Trophoblast cell (in vitro differentiated cells and primary cell): ENCODE data around the gene C6orf62.
"Not testable (repeated sequence)": the region's sequence is repeated elsewhere in the genome, so short reads cannot be mapped to it uniquely, and the experiment has no call there.

Experiments
- DNase-seq, 2 donors: peaks; one replicate each; pipeline ENCODE4 v3.0.0-alpha.2; 2016
- H2AFZ ChIP-seq: 2 replicates; pipeline ENCODE4 v1.6.1; 2013; ENCODE audit warnings: low read length, moderate library complexity, mild to moderate bottlenecking; ENCODE audit not compliant: insufficient read depth, poor library complexity
- H2AK5ac ChIP-seq: 2 replicates; pipeline ENCODE4 v1.6.1; 2013; ENCODE audit warnings: mild to moderate bottlenecking, low read length
- H2BK120ac ChIP-seq: 2 replicates; pipeline ENCODE4 v1.6.1; 2013; ENCODE audit warnings: low read length, mild to moderate bottlenecking, moderate library complexity; ENCODE audit not compliant: insufficient read depth, poor library complexity
- H2BK12ac ChIP-seq: 2 replicates; pipeline ENCODE4 v1.6.1; 2013; ENCODE audit warnings: mild to moderate bottlenecking, low read length, moderate library complexity
- H2BK5ac ChIP-seq: 2 replicates; pipeline ENCODE4 v1.6.1; 2013; ENCODE audit warnings: low read length, low read depth, moderate library complexity, mild to moderate bottlenecking; ENCODE audit not compliant: poor library complexity
- H3K14ac ChIP-seq: 2 replicates; pipeline ENCODE4 v1.6.1; 2013; ENCODE audit warnings: mild to moderate bottlenecking, low read length
- H3K18ac ChIP-seq: 2 replicates; pipeline ENCODE4 v1.6.1; 2013; ENCODE audit warnings: mild to moderate bottlenecking, low read length
- H3K23ac ChIP-seq: 2 replicates; pipeline ENCODE4 v1.6.1; 2013; ENCODE audit warnings: low read length
- H3K27ac ChIP-seq: 2 replicates; pipeline ENCODE4 v1.5.1; 2013; ENCODE audit warnings: low read depth, mild to moderate bottlenecking, inconsistent platforms, low read length, moderate library complexity
- H3K27me3 ChIP-seq: 2 replicates; pipeline ENCODE4 v1.6.1; 2013; ENCODE audit warnings: inconsistent platforms, mild to moderate bottlenecking, low read length, moderate library complexity; ENCODE audit not compliant: insufficient read depth
- H3K36me3 ChIP-seq, 2 experiments: 1 replicate in 1 of 2; 2 replicates in 1 of 2; pipeline ENCODE4 v1.6.1; 2013; ENCODE audit warnings: low read length in 2 of 2, mild to moderate bottlenecking in 2 of 2, moderate library complexity in 1 of 2; ENCODE audit not compliant: insufficient read depth in 2 of 2, control insufficient read depth in 1 of 2
- H3K4ac ChIP-seq: 2 replicates; pipeline ENCODE4 v1.6.1; 2013; ENCODE audit warnings: low read depth, mild to moderate bottlenecking, low read length, moderate library complexity
- H3K4me1 ChIP-seq, 2 experiments: 1 replicate in 1 of 2; 2 replicates in 1 of 2; pipeline ENCODE4 v1.6.1; 2013; ENCODE audit warnings: low read length in 2 of 2, mild to moderate bottlenecking in 2 of 2, moderate library complexity in 1 of 2; ENCODE audit not compliant: insufficient read depth in 2 of 2, control insufficient read depth in 1 of 2
- H3K4me2 ChIP-seq: 2 replicates; pipeline ENCODE4 v1.6.1; 2013; ENCODE audit warnings: inconsistent platforms, mild to moderate bottlenecking, low read length, moderate library complexity
- H3K4me3 ChIP-seq: 2 replicates; pipeline ENCODE4 v1.5.1; 2013; ENCODE audit warnings: mild to moderate bottlenecking, low read depth, low read length, inconsistent platforms
- H3K79me1 ChIP-seq: one replicate; pipeline ENCODE4 v1.6.1; 2013; ENCODE audit warnings: low read length
- H3K79me2 ChIP-seq: 2 replicates; pipeline ENCODE4 v1.6.1; 2013; ENCODE audit warnings: low read length, mild to moderate bottlenecking; ENCODE audit not compliant: control insufficient read depth, insufficient read depth, poor library complexity
- H3K9ac ChIP-seq: 2 replicates; pipeline ENCODE4 v1.6.1; 2013; ENCODE audit warnings: mild to moderate bottlenecking, low read length
- H3K9me3 ChIP-seq: 2 replicates; pipeline ENCODE4 v1.6.1; 2013; ENCODE audit warnings: low read depth, mild to moderate bottlenecking, control low read depth, inconsistent platforms, low read length; ENCODE audit not compliant: insufficient read depth
- H4K12ac ChIP-seq: 2 replicates; pipeline ENCODE4 v1.6.1; 2013; ENCODE audit warnings: low read depth, mild to moderate bottlenecking, low read length, moderate library complexity
- H4K8ac ChIP-seq: 2 replicates; pipeline ENCODE4 v1.6.1; 2013; ENCODE audit warnings: low read depth, mild to moderate bottlenecking, low read length, moderate library complexity
- H4K91ac ChIP-seq: one replicate; pipeline ENCODE4 v1.6.1; 2013; ENCODE audit warnings: low read depth, mild to moderate bottlenecking, low read length, moderate library complexity
- WGBS: extraction: QIAGEN DNeasy Blood & Tissue Kit; methylation state at CpG from one replicate; pipeline ENCODE4 v1.1.7; 2013; ENCODE audit warnings: missing lambda C conversion rate; ENCODE audit not compliant: insufficient read length, insufficient coverage; ENCODE audit errors: extremely low coverage; 5-methylcytosine and 5-hydroxymethylcytosine counted together

The C6orf62 gene

DNA sequence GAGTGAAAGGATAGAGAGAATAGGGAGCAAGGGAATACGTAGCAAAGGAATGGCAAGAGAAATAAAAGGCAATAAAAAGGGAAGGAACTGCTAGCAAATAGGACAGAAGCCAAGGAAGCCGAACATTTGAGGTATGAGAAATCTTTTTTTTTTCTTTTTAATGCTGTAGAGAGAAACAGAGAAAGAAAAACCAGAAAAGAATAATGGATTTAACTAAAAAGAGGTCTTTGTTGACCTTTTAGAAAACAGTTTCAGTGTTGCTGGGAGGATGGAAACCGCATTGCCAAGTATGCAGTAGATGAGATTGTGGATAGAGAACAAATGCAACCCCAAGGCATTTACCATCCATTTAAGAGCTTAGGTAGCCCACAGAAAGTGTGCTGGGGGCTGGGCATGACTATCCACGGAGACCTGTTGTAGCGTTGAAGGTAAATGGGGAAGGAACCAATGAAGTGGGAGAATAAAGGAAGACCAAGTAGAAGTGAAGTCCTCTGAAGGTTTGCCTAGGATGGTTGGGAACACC is 23.3 kb upstream of the C6orf62 start:
- H3K23ac ChIP-seq: no peak overlapping the region
- no peaks in the 10 kb centered on the region for H3K79me2 ChIP-seq
- no peaks in the 10 kb centered on the region for H3K27me3 ChIP-seq
- H4K8ac ChIP-seq: no peak overlapping the region
- H2BK120ac ChIP-seq: no peak overlapping the region
- no peak overlapping the region for H2BK12ac ChIP-seq
- H3K9ac ChIP-seq: no peak overlapping the region
- no peaks in the 10 kb centered on the region for H3K9me3 ChIP-seq
- peaks cover 0 to 3% of the 10 kb centered on the region in 2 experiments for H3K4me1 ChIP-seq
- no peak overlapping the region for H3K18ac ChIP-seq
- H4K91ac ChIP-seq: no peak overlapping the region
- DNase-seq: no peak
- no peak overlapping the region for H3K27ac ChIP-seq
- WGBS: no CpG with 5 or more reads among the region's 5 CpGs
- no peak overlapping the region for H2AK5ac ChIP-seq
- H2BK5ac ChIP-seq: no peak overlapping the region
- H4K12ac ChIP-seq: no peak overlapping the region
- H3K14ac ChIP-seq: no peak overlapping the region
- no peak overlapping the region for H3K4ac ChIP-seq
- no peaks in the 10 kb centered on the region for H3K79me1 ChIP-seq
- H3K36me3 ChIP-seq: no peaks in the 10 kb centered on the region
- no peak overlapping the region for H3K4me2 ChIP-seq
- no peak overlapping the region for H3K4me3 ChIP-seq
- no peak overlapping the region for H2AFZ ChIP-seq

GRCh38 chr6:24740861-24741260 is 21.9 kb upstream of the C6orf62 start:
- Histone ChIP-seq H3K79me1 (no peaks in the 10 kb centered on the region), H4K8ac (no peak overlapping the region), H2AFZ (no peak overlapping the region), H4K12ac (no peak overlapping the region), H3K14ac (no peak overlapping the region), H3K4me3 (no peak overlapping the region), H2BK5ac (no peak overlapping the region), H3K4me2 (no peak overlapping the region), H2BK120ac (no peak overlapping the region), H3K4me1 (peaks cover 0 to 3% of the 10 kb centered on the region in 2 experiments), H3K9me3 (no peaks in the 10 kb centered on the region), H3K23ac (no peak overlapping the region), H4K91ac (no peak overlapping the region), H3K4ac (no peak overlapping the region), H3K27me3 (no peaks in the 10 kb centered on the region), H3K27ac (no peak overlapping the region), H3K18ac (no peak overlapping the region), H3K9ac (no peak overlapping the region), H3K36me3 (no peaks in the 10 kb centered on the region), H3K79me2 (no peaks in the 10 kb centered on the region), H2BK12ac (no peak overlapping the region), H2AK5ac (no peak overlapping the region)
- DNase-seq: no peak

- no CpG with 5 or more reads among the region's 3 CpGs for WGBS
- no peak overlapping the region for H3K18ac ChIP-seq
Measured at GRCh38 chr6:24738741-24739140, 19.8 kb upstream of the C6orf62 start.

GRCh38 chr6:24734710-24735109 is 15.8 kb upstream of the C6orf62 start:
- not testable (repeated sequence) for H4K8ac ChIP-seq, H2AK5ac ChIP-seq
- WGBS: no CpG with 5 or more reads among the region's 4 CpGs

More at GRCh38 chr6:24738741-24739140, 19.8 kb upstream of the C6orf62 start:
- no peak overlapping the region for H2BK5ac ChIP-seq
- H3K79me2 ChIP-seq: no peaks in the 10 kb centered on the region
- H3K79me1 ChIP-seq: no peaks in the 10 kb centered on the region
- no peaks in the 10 kb centered on the region for H3K36me3 ChIP-seq
- H3K4me1 ChIP-seq: peaks cover 0 to 3% of the 10 kb centered on the region in 2 experiments
- no peak overlapping the region for H3K9ac ChIP-seq
- no peak overlapping the region for H4K8ac ChIP-seq
- no peak overlapping the region for H2BK120ac ChIP-seq
- no peak overlapping the region for H2AFZ ChIP-seq
- H3K23ac ChIP-seq: no peak overlapping the region
- H3K27ac ChIP-seq: no peak overlapping the region
- no peak overlapping the region for H2AK5ac ChIP-seq
- H4K12ac ChIP-seq: no peak overlapping the region
- no peaks in the 10 kb centered on the region for H3K27me3 ChIP-seq
- no peak overlapping the region for H3K4me2 ChIP-seq
- H4K91ac ChIP-seq: no peak overlapping the region
- H2BK12ac ChIP-seq: no peak overlapping the region
- H3K9me3 ChIP-seq: no peaks in the 10 kb centered on the region
- no peak for DNase-seq
- H3K4me3 ChIP-seq: no peak overlapping the region
- no peak overlapping the region for H3K14ac ChIP-seq
- no peak overlapping the region for H3K4ac ChIP-seq

More at GRCh38 chr6:24734710-24735109, 15.8 kb upstream of the C6orf62 start:
- H2BK5ac ChIP-seq, H3K36me3 ChIP-seq, H3K27ac ChIP-seq, H3K4me3 ChIP-seq, H4K91ac ChIP-seq, H3K9ac ChIP-seq, H3K14ac ChIP-seq, H3K23ac ChIP-seq, H4K12ac ChIP-seq, H2BK12ac ChIP-seq, H3K18ac ChIP-seq, H2AFZ ChIP-seq, H3K9me3 ChIP-seq, H3K4ac ChIP-seq, H3K79me1 ChIP-seq, H3K79me2 ChIP-seq, DNase-seq, H2BK120ac ChIP-seq, H3K4me2 ChIP-seq, H3K4me1 ChIP-seq, H3K27me3 ChIP-seq: not testable (repeated sequence)
